ENCODE data around the gene SIPA1L3. TPM values are rescaled to one million over a fixed set of nuclear protein-coding genes. Genes with fewer than 3 reads are reported as not detected.

SIPA1L3 gene
- total and polyA plus RNA-seq, 2 of the 13 experiments (the other 11 are each of a cell fraction or from before 2014, with no cell fraction given), result 5.5 to 7.7 TPM

GRCh38 chr19:37999309-38000213 lies 92.6 kb downstream of the SIPA1L3 start:
- H3K9ac ChIP-seq (ENCODE audit: insufficient read depth, low read depth, low read length), result no peak overlapping the region
- no peak overlapping the region for H3K4me3 ChIP-seq (replicated peaks in 1 of 3; ENCODE audit: insufficient read depth in 1 of 3, low read depth in 2 of 3, low read length in 3 of 3)
- peaks cover 3% of the 10 kb centered on the region for H3K79me2 ChIP-seq (ENCODE audit: insufficient read depth, low read length)
- no peak overlapping the region for H3K4me2 ChIP-seq (ENCODE audit: low read depth, low read length)
- H3K27me3 ChIP-seq (ENCODE audit: control insufficient read depth in 1 of 2, insufficient read depth in 2 of 2, low read length in 2 of 2), result no peaks in the 10 kb centered on the region; a peak in 1 of 5 replicates
- H3K9me3 ChIP-seq (ENCODE audit: low read length), result no peaks in the 10 kb centered on the region
- no peak overlapping the region for H3K27ac ChIP-seq (ENCODE audit: extremely low read length, insufficient read depth, low read length)
- H4K20me1 ChIP-seq (ENCODE audit: insufficient read depth, low read length), result 0 out of 2 replicates have a peak, but pooled peaks cover 2% of the 10 kb centered on the region
- H3K36me3 ChIP-seq (replicated peaks in 1 of 2; ENCODE audit: control insufficient read depth in 1 of 2, insufficient read depth in 2 of 2, low read length in 2 of 2), result peaks cover 0 to 3% of the 10 kb centered on the region in 2 experiments; a peak in 1 of 5 replicates
- POLR2A ChIA-PET, result no interaction called here
- H3K4me1 ChIP-seq (ENCODE audit: insufficient read depth, low read length), result peaks cover 9% of the 10 kb centered on the region; the same call in 1 of the 2 replicates
- intact Hi-C loops (cut with micrococcal nuclease; ENCODE audit: unreplicated experiment) (no loop called here), in situ Hi-C loops (cut with HindIII; ENCODE audit: extremely low pct_ligation_motif_present, low pct_unique_long_range_greater_than_20kb) (no loop called here)
- no peak overlapping the region for H2AFZ ChIP-seq (ENCODE audit: low read length)
- DNase-seq (ENCODE audit: low spot score), result no peak
- TF ChIP-seq IKZF1 (IDR thresholded peaks at IDR 0.05) (no peak), CEBPB (IDR thresholded peaks at IDR 0.05; ENCODE audit: borderline replicate concordance, low read depth, low read length) (peak; percentile 83)
- FAIRE-seq, result no peak
- BruUV-seq (replicated peaks), result no TSS peak
- CTCF ChIA-PET (ENCODE audit: low intra/inter-chr PET ratio, low total read pairs), result no interaction called here
- 97% methylated on average over 13 of the region's 20 CpGs for WGBS (ENCODE audit: low lambda C conversion rate)
- no peak for ATAC-seq

GRCh38 chr19:38001158-38001781 lies 94.3 kb downstream of the SIPA1L3 start:
- Histone ChIP-seq H3K36me3 (replicated peaks in 1 of 2; ENCODE audit: control insufficient read depth in 1 of 2, insufficient read depth in 2 of 2, low read length in 2 of 2) (no peaks in the 10 kb centered on the region), H3K27ac (ENCODE audit: extremely low read length, insufficient read depth, low read length) (no peak overlapping the region), H3K4me1 (ENCODE audit: insufficient read depth, low read length) (peaks cover 5% of the 10 kb centered on the region), H3K4me2 (ENCODE audit: low read depth, low read length) (no peak overlapping the region), H2AFZ (ENCODE audit: low read length) (no peak overlapping the region), H3K9me3 (ENCODE audit: low read length) (no peaks in the 10 kb centered on the region), H4K20me1 (ENCODE audit: insufficient read depth, low read length) (0 out of 2 replicates have a peak, but pooled peaks cover 2% of the 10 kb centered on the region), H3K9ac (ENCODE audit: insufficient read depth, low read depth, low read length) (no peak overlapping the region), H3K27me3 (ENCODE audit: control insufficient read depth in 1 of 2, insufficient read depth in 2 of 2, low read length in 2 of 2) (no peaks in the 10 kb centered on the region; a peak in 1 of 5 replicates), H3K79me2 (ENCODE audit: insufficient read depth, low read length) (no peaks in the 10 kb centered on the region), H3K4me3 (replicated peaks in 1 of 3; ENCODE audit: insufficient read depth in 1 of 3, low read depth in 2 of 3, low read length in 3 of 3) (no peak overlapping the region)
- intact Hi-C loops (cut with micrococcal nuclease; ENCODE audit: unreplicated experiment), result no loop called here
- ChIA-PET CTCF (ENCODE audit: low intra/inter-chr PET ratio, low total read pairs) (no interaction called here), POLR2A (no interaction called here)
- FAIRE-seq (no peak), DNase-seq (ENCODE audit: low spot score) (no peak), ATAC-seq (no peak)
- BruUV-seq (replicated peaks), result no TSS peak
- TF ChIP-seq ZNF121 (CRISPR knock-in tag; IDR thresholded peaks at IDR 0.05), result 0 out of 2 replicates have a peak, but pooled peaks have one; percentile 17
- no peak for TF ChIP-seq RBAK (CRISPR knock-in tag; IDR thresholded peaks at IDR 0.05)
- no peak for TF ChIP-seq SMARCE1 (IDR thresholded peaks at IDR 0.05; ENCODE audit: borderline replicate concordance)
- TF ChIP-seq NR2C2 (CRISPR knock-in tag; IDR thresholded peaks at IDR 0.05; ENCODE audit: borderline replicate concordance), result no peak
- 92% methylated on average over 5 of the region's 5 CpGs for WGBS (ENCODE audit: low lambda C conversion rate)
- in situ Hi-C loops (cut with HindIII; ENCODE audit: extremely low pct_ligation_motif_present, low pct_unique_long_range_greater_than_20kb), result no loop called here
